GM21367 (cell line): ENCODE results near the gene TNFRSF1A.
"Not testable (repeated sequence)": the region's sequence is repeated elsewhere in the genome, so short reads cannot be mapped to it uniquely, and the experiment has no call there.

Experiments used
- ATAC-seq: cut with Tn5 transposase; IDR thresholded peaks from one replicate; pipeline ENCODE4 v1.9.1; 2021; ENCODE audit not compliant: unreplicated experiment

Gene TNFRSF1A

GRCh38 chr12:6338536-6338935 is 3.3 kb downstream of the TNFRSF1A start:
- not testable (repeated sequence) for ATAC-seq

GRCh38 chr12:6337958-6338433 is 3.9 kb downstream of the TNFRSF1A start:
- no peak for ATAC-seq

GRCh38 chr12:6336889-6337853 is 4.7 kb downstream of the TNFRSF1A start:
- no peak for ATAC-seq

GRCh38 chr12:6336079-6336888 is 5.6 kb downstream of the TNFRSF1A start:
- ATAC-seq, result no peak

GRCh38 chr12:6335451-6336078 is 6.3 kb downstream of the TNFRSF1A start:
- peak; percentile 43 for ATAC-seq

- ATAC-seq, result no peak
Measured at GRCh38 chr12:6334940-6335450, 6.9 kb downstream of the TNFRSF1A start.

GRCh38 chr12:6334359-6334758 is 7.5 kb downstream of the TNFRSF1A start:
- ATAC-seq, result no peak

- no peak for ATAC-seq
Measured at GRCh38 chr12:6333566-6333965, 8.3 kb downstream of the TNFRSF1A start.

GRCh38 chr12:6333029-6333428 is 8.8 kb downstream of the TNFRSF1A start:
- ATAC-seq, result no peak

- ATAC-seq, result no peak
Measured at GRCh38 chr12:6332459-6332858, 9.4 kb downstream of the TNFRSF1A start.

GRCh38 chr12:6330999-6331714 is 10.7 kb downstream of the TNFRSF1A start:
- no peak for ATAC-seq

GRCh38 chr12:6330192-6330591 is 11.7 kb downstream of the TNFRSF1A start:
- no peak for ATAC-seq

GRCh38 chr12:6329703-6330064 is 12.2 kb downstream of the TNFRSF1A start:
- no peak for ATAC-seq

GRCh38 chr12:6328945-6329702 is 12.8 kb downstream of the TNFRSF1A start:
- ATAC-seq, result no peak

- ATAC-seq, result no peak
Measured at GRCh38 chr12:6328045-6328779, 13.7 kb downstream of the TNFRSF1A start.

GRCh38 chr12:6327229-6328041 is 14.4 kb downstream of the TNFRSF1A start:
- no peak for ATAC-seq

- ATAC-seq, result no peak
Measured at GRCh38 chr12:6326316-6327228, 15.3 kb downstream of the TNFRSF1A start.
